ENCODE results near the gene EIF4G3.
"Not testable (repeated sequence)": the region's sequence is repeated elsewhere in the genome, so short reads cannot be mapped to it uniquely, and the experiment has no call there.

EIF4G3 gene

GRCh38 chr1:21106238-21106637 is 70.5 kb downstream of the EIF4G3 start:
- no peak for DNase-seq (ENCODE audit: low spot score)

DNA sequence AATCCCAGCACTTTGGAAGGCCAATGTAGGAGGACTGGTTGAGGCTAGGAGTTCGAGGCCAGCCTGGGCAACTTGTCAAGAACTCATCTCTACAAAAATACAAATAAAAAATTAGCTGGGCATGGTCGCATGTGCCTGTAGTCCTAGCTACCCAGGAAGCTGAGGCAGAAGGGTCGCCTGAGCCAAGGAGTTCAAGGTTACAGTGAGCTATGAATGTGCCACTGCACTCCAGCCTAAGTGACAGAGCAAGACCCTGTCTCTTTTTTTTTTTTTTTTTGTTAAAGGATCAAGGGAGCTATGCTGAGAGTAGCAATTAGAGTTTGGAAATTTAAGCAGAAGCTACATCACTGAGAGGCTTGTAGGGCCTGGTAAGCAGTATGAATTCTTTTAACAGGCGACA is 70.9 kb downstream of the EIF4G3 start:
- DNase-seq (ENCODE audit: low spot score): no peak

- no peak for DNase-seq (ENCODE audit: low spot score)
These were observed 72.0 kb downstream of the EIF4G3 start for GRCh38 chr1:21104683-21105082.

- DNase-seq (ENCODE audit: low spot score): no peak
These were observed 76.2 kb downstream of the EIF4G3 start for GRCh38 chr1:21100481-21100921.

DNA sequence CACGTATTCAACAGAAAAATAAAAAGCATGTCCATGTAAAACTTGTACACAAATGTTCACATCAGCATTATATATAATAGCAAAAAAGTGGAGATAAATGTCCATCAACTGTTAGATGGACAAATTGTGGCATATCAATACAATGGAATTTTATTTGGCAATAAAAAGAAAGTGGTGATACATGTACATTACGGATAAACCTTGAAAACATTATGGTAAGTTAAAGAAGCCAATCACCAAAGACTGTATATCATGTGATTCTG is 76.9 kb downstream of the EIF4G3 start:
- no peak for DNase-seq (ENCODE audit: low spot score)

GRCh38 chr1:21099034-21099868 is 77.4 kb downstream of the EIF4G3 start:
- DNase-seq (ENCODE audit: low spot score): no peak

GRCh38 chr1:21098186-21098915 is 78.3 kb downstream of the EIF4G3 start:
- no peak for DNase-seq (ENCODE audit: low spot score)

- DNase-seq (ENCODE audit: low spot score): no peak
These were observed 79.0 kb downstream of the EIF4G3 start for GRCh38 chr1:21097729-21098128.

GRCh38 chr1:21095976-21096375 is 80.7 kb downstream of the EIF4G3 start:
- DNase-seq (ENCODE audit: low spot score): no peak

DNA sequence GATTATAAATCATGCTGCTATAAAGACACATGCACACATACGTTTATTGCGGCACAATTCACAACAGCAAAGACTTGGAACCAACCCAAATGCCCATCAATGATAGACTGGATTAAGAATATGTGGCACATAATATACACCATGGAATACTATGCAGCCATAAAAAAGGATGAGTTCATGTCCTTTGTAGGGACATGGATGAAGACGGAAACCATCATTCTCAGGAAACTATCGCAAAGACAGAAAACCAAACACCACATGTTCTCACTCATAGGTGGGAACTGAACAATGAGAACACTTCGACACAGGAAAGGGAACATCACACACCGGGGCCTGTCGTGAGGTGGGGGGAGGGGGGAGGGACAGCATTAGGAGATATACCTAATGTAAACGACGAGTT is 82.4 kb downstream of the EIF4G3 start:
- not testable (repeated sequence) for DNase-seq (ENCODE audit: low spot score)

DNA sequence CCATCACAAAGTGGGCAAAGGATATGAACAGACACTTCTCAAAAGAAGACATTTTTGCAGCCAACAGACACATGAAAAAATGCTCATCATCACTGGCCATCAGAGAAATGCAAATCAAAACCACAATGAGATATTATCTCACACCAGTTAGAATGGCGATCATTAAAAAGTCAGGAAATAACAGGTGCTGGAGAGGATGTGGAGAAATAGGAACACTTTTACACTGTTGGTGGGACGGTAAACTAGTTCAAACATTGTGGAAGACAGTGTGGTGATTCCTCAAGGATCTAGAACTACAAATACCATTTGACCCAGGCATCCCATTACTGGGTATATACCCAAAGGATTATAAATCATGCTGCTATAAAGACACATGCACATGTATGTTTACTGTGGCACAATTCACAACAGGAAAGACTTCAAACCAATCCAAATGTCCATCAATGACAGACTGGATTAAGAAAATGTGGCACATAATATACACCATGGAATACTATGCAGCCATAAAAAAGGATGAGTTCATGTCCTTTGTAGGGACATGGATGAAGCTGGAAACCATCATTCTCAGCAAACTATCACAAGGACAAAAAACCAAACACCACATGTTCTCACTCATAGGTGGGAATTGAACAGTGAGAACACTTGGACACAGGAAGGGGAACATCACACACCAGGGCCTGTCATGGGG is 83.3 kb downstream of the EIF4G3 start:
- not testable (repeated sequence) for DNase-seq (ENCODE audit: low spot score)

- not testable (repeated sequence) for DNase-seq (ENCODE audit: low spot score)
These were observed 84.2 kb downstream of the EIF4G3 start for GRCh38 chr1:21092545-21092944.

DNA sequence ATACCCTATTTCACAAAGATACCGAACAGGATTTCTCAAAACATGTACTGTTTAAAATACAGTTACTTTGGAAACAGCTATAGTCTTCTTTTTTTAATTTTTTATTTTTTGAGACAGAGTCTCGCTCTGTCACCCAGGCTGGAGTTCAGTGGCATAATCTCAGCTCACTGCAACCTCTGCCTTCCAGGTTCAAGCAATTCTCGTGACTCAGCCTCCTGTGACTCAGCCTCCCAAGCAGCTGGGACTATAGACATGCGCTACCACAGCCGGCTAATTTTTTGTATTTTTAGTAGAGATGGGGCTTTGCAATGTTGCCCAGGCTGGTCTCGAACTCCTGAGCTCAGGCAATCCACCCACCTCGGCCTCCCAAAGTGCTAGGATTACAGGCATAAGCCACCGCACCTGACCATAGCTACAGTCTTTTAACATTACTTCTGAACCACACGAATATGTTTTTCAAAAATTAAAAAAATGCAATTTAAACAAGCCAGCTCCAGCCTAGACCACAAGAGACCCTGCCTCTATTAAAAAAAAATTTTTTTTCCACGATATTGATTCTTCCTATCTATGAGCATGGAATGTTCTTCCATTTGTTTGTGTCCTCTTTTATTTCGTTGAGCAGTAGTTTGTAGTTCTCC is 85.5 kb downstream of the EIF4G3 start:
- not testable (repeated sequence) for DNase-seq (ENCODE audit: low spot score)

DNA sequence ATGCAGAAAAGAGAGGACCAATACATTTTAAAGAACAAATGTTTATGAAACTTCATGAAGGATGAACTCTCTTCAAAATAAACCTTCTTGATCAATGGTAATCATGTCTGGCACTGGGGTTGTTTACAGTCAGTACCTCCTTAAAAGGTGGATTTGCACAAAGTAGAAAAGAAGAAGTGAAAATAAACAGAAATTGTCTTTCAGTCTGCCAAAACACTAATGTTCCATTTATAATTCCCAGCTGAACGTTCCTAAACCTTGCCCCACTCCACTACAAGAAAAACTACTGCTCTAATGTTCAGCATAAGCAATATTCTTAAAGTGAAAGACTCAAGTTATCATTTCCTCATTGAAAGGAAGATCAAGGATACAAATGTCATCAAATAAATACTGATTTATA is 86.2 kb downstream of the EIF4G3 start:
- DNase-seq (ENCODE audit: low spot score): no peak

DNA sequence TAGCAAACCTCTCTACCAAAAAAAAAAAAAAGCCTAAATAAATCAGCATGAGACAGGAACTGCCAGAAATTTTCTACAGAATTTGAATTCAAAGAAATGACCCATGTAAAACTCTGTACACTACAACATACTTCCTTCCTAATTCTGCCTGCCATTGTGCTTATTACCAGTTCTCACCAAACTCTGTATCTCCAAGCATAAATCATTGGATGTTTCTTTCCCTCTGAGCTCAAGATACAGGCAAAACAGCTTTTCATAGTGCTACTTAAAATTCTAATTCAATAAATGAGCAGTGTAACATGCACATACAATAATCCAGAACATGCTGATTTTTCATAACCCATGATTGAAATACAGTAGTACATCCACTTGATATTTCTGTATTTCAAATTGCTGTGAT is 87.0 kb downstream of the EIF4G3 start:
- no peak for DNase-seq (ENCODE audit: low spot score)

DNA sequence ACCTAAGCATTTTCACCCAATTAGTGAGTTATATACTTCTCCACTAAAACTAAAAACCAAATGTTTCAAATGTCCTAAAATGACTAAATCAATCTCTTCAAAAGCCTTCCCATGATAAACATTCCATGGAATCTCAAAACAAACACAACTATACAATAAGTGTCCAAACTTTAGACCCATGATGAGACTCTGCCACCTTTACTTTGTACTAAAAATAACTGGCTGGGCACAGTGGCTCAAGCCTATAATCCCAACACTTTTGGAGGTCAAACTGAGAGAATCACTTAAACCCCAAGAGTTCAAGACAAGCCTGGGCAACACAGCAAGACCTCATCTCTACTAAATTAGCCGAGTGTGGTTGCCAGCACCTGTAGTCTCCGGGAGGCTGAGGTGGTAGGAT is 87.4 kb downstream of the EIF4G3 start:
- DNase-seq (ENCODE audit: low spot score): no peak

DNA sequence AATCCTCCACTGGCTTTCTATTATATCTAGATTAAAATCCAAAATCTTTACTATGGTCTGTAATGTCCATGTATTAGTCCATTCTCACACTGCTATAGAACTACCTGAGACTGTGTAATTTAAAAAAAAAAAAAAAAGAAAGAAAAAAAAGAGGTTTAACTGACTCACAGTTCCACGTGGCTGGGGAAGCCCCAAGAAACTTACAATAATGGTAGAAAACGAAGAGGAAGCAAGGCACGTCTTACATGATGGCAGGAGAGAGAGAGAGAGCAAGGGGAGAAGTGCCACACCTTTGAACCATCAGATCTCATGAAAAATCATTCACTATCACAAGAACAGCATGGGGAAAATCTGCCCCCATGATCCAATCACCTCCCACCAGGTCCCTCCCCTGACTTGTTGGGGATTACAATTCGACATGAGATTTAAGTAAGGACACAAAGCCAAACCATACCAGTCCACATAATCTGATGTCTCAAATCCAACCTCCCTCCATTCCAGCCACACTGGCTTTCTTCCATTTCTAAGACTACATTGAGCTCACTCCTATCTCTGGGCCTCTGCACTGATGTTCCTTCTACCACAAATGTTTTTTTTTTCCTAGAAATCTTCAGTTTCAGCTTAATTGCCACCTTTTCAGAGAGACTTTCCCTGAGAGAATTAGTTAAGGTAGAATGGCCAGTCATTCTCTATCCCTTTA is 92.4 kb downstream of the EIF4G3 start:
- DNase-seq (ENCODE audit: low spot score): no peak

DNA sequence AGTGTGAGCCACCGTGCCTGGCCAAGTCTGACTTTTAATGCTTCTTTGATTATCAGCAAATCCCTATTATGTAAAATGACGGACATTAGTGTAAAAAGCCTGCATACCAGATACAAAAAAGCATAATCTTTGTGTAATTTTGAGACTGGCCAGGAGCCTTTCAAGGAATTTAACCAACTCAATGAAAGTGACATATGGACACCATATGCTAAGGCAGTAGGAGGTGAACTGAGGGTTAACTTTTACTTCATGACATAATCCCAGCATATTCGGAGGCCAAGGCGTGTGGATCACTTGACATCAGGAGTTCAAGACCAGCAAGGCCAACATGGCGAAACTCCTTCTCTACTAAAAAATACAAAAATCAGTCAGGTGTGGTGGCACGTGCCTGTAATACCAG is 94.6 kb downstream of the EIF4G3 start:
- DNase-seq (ENCODE audit: low spot score): no peak

DNA sequence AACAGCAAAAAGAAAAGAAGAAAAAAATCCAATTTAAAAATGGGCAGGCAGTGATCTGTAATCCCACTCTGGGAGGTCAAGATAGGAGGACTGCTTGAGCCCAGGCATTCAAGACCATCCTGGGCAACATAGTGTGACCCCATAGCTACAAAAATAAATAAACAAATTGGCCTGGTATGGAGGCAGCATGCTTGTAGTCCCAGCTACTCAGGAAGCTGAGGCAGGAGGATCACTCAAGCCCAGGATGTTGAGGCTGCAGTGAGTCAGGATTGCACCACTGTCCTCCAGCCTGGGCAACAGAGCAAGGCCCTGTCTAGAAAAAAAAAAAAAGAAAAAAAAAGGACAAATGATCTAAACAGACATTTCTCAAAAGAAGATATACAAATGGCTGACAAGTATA is 99.6 kb downstream of the EIF4G3 start:
- no peak for DNase-seq (ENCODE audit: low spot score)

- no peak for DNase-seq (ENCODE audit: low spot score)
These were observed 104.0 kb downstream of the EIF4G3 start for GRCh38 chr1:21072721-21073120.

GRCh38 chr1:21069549-21069948 is 107.1 kb downstream of the EIF4G3 start:
- DNase-seq (ENCODE audit: low spot score): no peak

DNA sequence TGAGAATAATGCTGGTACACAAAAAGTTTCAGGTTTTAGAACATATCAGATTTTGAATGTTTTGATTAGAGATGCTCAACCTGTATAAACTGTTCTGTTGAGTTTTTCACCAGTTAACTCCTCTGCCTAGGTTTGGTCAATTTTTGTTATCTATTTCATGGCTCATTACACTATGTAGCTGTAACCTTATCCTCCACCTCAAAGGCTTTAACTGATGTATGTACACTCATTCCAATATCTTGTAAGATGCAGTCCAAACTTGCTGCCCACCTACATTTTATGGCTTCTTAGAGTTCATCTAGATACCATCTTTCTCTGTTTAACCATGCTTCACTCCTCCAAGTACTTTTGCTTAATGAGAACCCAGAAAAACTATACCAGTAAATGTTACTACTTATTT is 107.8 kb downstream of the EIF4G3 start:
- no peak for DNase-seq (ENCODE audit: low spot score)
